Panc1 (cell line): Measurements from ENCODE around the gene SETD6. TPM values are rescaled to one million over a fixed set of nuclear protein-coding genes. Genes with fewer than 3 reads are reported as not detected.

Experiments used
- ATAC-seq: fragments of 200-7000 bp; cut with Tn5 transposase; 2 replicates; pipeline ENCODE4 v1.9.1; 2020; ENCODE audit warnings: mild to moderate bottlenecking, moderate library complexity
- BruUV-seq: library from RNA; stranded (reverse); fragments of 400-500 nt; replicated peaks from 2 replicates; lab custom pipeline; 2021; lab: Mats Ljungman, UMichigan
- CTCF ChIA-PET: fragments of 300-600 bp; sonication (Branson Sonifier 250); formaldehyde crosslinking; loops from one replicate; lab custom pipeline; 2022; ENCODE audit warnings: antibody characterized with exemption; lab: Charles Lee
- POLR2A ChIA-PET: fragments of 300-600 bp; sonication (Branson Sonifier 250); formaldehyde crosslinking; loops from one replicate; lab custom pipeline; 2022; ENCODE audit warnings: antibody characterized with exemption; lab: Charles Lee
- DNase-seq: peaks from one replicate; pipeline ENCODE4 v3.0.0-alpha.2; 2010; ENCODE audit warnings: low read depth, low spot score
- H3K27ac ChIP-seq: 2 replicates; pipeline ENCODE4 v1.5.1; 2011; ENCODE audit warnings: mild to moderate bottlenecking, low read length, inconsistent platforms
- H3K27me3 ChIP-seq: fragments of 200-500 bp; sonication (Bioruptor generic); 2 replicates; pipeline ENCODE4 v1.6.0; 2014; ENCODE audit warnings: low read length, inconsistent platforms; ENCODE audit not compliant: control insufficient read depth, insufficient read depth
- H3K36me3 ChIP-seq: fragments of 200-500 bp; sonication (Bioruptor generic); 2 replicates; pipeline ENCODE4 v1.5.1; 2014; ENCODE audit warnings: inconsistent platforms, mild to moderate bottlenecking, low read length, moderate library complexity; ENCODE audit not compliant: control insufficient read depth, insufficient read depth
- H3K4me1 ChIP-seq: 2 replicates; pipeline ENCODE4 v1.5.1; 2011; ENCODE audit warnings: inconsistent platforms, mild to moderate bottlenecking, low read length, moderate library complexity; ENCODE audit not compliant: control insufficient read depth, insufficient read depth
- H3K4me3 ChIP-seq, 2 experiments: 2 replicates each; pipeline ENCODE4 v1.5.1; 2011 to 2012; ENCODE audit warnings: low read depth in 2 of 2, low read length in 2 of 2, mild to moderate bottlenecking in 2 of 2, inconsistent platforms in 1 of 2, moderate library complexity in 1 of 2
- H3K9me3 ChIP-seq: fragments of 200-500 bp; sonication (Bioruptor generic); 2 replicates; pipeline ENCODE4 v1.5.1; 2014; ENCODE audit warnings: low read depth, mild to moderate bottlenecking, inconsistent platforms, low read length, moderate library complexity; ENCODE audit not compliant: control insufficient read depth, insufficient read depth
- POLR2AphosphoS5 ChIP-seq: IDR thresholded peaks from 2 replicates; pipeline ENCODE4 v1.6.1; 2012; ENCODE audit warnings: mild to moderate bottlenecking, low read depth, low read length, moderate library complexity
- REST ChIP-seq, 2 experiments: IDR thresholded peaks; 2 replicates each; pipeline ENCODE4 v1.6.1; 2011 to 2012; ENCODE audit warnings: low read depth in 2 of 2, control low read depth in 1 of 2, low read length in 1 of 2, mild to moderate bottlenecking in 1 of 2, moderate library complexity in 1 of 2; ENCODE audit not compliant: insufficient read depth in 1 of 2
- SIN3A ChIP-seq: IDR thresholded peaks from 2 replicates; pipeline ENCODE4 v1.6.1; 2012; ENCODE audit warnings: low read depth, mild to moderate bottlenecking, low read length, moderate library complexity, borderline replicate concordance; ENCODE audit not compliant: insufficient read depth
- TCF7L2 ChIP-seq: IDR thresholded peaks from 2 replicates; pipeline ENCODE4 v1.6.1; 2011; ENCODE audit warnings: mild to moderate bottlenecking, low read depth, low read length, inconsistent platforms
- in situ Hi-C: cut with HindIII; loops from 2 replicates; pipeline ENCODE4 v1.10.0; 2016; ENCODE audit warnings: low sequenced_read_pairs, low pct_unique_long_range_greater_than_20kb
- intact Hi-C: fragments of 100-400 bp; cut with micrococcal nuclease; formaldehyde crosslinking; loops from one replicate; pipeline ENCODE4 v1.10.0; 2022; ENCODE audit not compliant: unreplicated experiment
- total RNA-seq: library from RNA; stranded (reverse); gene quantifications from one replicate; pipeline ENCODE4 v1.2.1, GENCODE V29; 2021; ENCODE audit not compliant: unreplicated experiment
- TF ChIP-seq, protein P1 (sequence below): fragments of 450-650 bp; IDR thresholded peaks from 2 replicates; pipeline ENCODE4 v1.5.1; 2017; ENCODE audit warnings: mild to moderate bottlenecking

SETD6 gene
- total RNA-seq, 1 experiment from 2014 or later: 28.3 TPM

DNA sequence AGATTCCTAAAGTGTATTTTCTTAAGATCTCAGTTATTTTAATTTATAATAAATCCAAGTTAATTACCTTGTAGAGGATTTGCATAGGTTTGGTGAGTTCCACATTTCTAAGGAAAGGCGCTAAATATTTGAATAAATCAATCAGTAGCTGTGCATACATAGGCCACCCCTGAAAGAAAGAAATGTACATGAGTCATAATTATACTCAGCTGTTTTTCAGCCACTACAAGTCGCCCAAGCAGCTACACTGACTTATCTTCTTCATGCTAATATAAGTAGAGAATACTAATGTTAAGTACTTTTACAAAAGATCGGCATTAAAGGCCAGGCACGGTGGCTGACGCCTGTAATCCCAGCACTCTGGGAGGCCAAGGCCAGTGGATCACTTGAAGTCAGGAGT lies 14.9 kb downstream of the SETD6 start:
- Histone ChIP-seq H3K4me1 (no peaks in the 10 kb centered on the region), H3K9me3 (no peaks in the 10 kb centered on the region), H3K27me3 (no peaks in the 10 kb centered on the region), H3K27ac (no peak overlapping the region), H3K36me3 (peaks cover 48% of the 10 kb centered on the region), H3K4me3 (no peak overlapping the region)
- BruUV-seq: no TSS peak
- ChIA-PET CTCF (no interaction called here), POLR2A (no interaction called here)
- in situ Hi-C loops (no loop called here), intact Hi-C loops (no loop called here)
- no peak for TF ChIP-seq POLR2AphosphoS5
- DNase-seq (no peak), ATAC-seq (no peak)

GRCh38 chr16:58532414-58532813 lies 17.1 kb downstream of the SETD6 start:
- Histone ChIP-seq H3K27me3 (no peaks in the 10 kb centered on the region), H3K4me3 (no peak overlapping the region), H3K4me1 (no peaks in the 10 kb centered on the region), H3K9me3 (no peaks in the 10 kb centered on the region), H3K27ac (no peak overlapping the region), H3K36me3 (peaks cover 59% of the 10 kb centered on the region)
- TF ChIP-seq REST (IDR thresholded peaks at IDR 0.05; ENCODE audit: insufficient read depth in 1 of 2, low read depth in 2 of 2, low read length in 1 of 2) (no peak), SIN3A (no peak), POLR2AphosphoS5 (no peak), TCF7L2 (no peak)
- TF ChIP-seq, protein P1, sequence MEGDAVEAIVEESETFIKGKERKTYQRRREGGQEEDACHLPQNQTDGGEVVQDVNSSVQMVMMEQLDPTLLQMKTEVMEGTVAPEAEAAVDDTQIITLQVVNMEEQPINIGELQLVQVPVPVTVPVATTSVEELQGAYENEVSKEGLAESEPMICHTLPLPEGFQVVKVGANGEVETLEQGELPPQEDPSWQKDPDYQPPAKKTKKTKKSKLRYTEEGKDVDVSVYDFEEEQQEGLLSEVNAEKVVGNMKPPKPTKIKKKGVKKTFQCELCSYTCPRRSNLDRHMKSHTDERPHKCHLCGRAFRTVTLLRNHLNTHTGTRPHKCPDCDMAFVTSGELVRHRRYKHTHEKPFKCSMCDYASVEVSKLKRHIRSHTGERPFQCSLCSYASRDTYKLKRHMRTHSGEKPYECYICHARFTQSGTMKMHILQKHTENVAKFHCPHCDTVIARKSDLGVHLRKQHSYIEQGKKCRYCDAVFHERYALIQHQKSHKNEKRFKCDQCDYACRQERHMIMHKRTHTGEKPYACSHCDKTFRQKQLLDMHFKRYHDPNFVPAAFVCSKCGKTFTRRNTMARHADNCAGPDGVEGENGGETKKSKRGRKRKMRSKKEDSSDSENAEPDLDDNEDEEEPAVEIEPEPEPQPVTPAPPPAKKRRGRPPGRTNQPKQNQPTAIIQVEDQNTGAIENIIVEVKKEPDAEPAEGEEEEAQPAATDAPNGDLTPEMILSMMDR: no peak
- in situ Hi-C loops: no loop called here
- intact Hi-C loops: no loop called here
- no TSS peak for BruUV-seq
- CTCF ChIA-PET: no interaction called here
- ATAC-seq (no peak), DNase-seq (no peak)
- POLR2A ChIA-PET: no interaction called here

- DNase-seq (no peak), ATAC-seq (no peak)
- no peaks in the 10 kb centered on the region for H3K9me3 ChIP-seq
- no TSS peak for BruUV-seq
- no peak overlapping the region for H3K4me3 ChIP-seq
- no peak for TF ChIP-seq TCF7L2
- TF ChIP-seq, protein P1: no peak
- TF ChIP-seq POLR2AphosphoS5: no peak
- ChIA-PET CTCF (no interaction called here), POLR2A (no interaction called here)
- H3K27me3 ChIP-seq: no peaks in the 10 kb centered on the region
- H3K4me1 ChIP-seq: no peaks in the 10 kb centered on the region
- no peak overlapping the region for H3K27ac ChIP-seq
- H3K36me3 ChIP-seq: peaks cover 60% of the 10 kb centered on the region
- in situ Hi-C loops: no loop called here
- intact Hi-C loops: no loop called here
Observed at GRCh38 chr16:58533751-58534470, 18.6 kb downstream of the SETD6 start.
